ENCODE measurements around the gene ATP4B. TPM values are rescaled to one million over a fixed set of nuclear protein-coding genes. Genes with fewer than 3 reads are reported as not detected.
"Not testable (repeated sequence)": the region's sequence is repeated elsewhere in the genome, so short reads cannot be mapped to it uniquely, and the experiment has no call there.

The ATP4B gene
- total and polyA plus RNA-seq, 2 of the 8 experiments (the other 6 are each of a cell fraction or from before 2014, with no cell fraction given), result 0.05 TPM; not detected in 1

- TF ChIP-seq NRF1 (IDR thresholded peaks at IDR 0.05; ENCODE audit: low read depth, low read length), result no peak
- TF ChIP-seq BACH1 (IDR thresholded peaks at IDR 0.05; ENCODE audit: low read length), result no peak
- TF ChIP-seq SIRT6 (IDR thresholded peaks at IDR 0.05; ENCODE audit: low read length), result no peak
- TF ChIP-seq HDAC2 (IDR thresholded peaks at IDR 0.05; ENCODE audit: borderline replicate concordance in 1 of 2, low read depth in 2 of 2, low read length in 2 of 2), result no peak
- TF ChIP-seq TCF12 (IDR thresholded peaks at IDR 0.05; ENCODE audit: low read depth, low read length), result no peak
- TF ChIP-seq POLR2AphosphoS5 (IDR thresholded peaks at IDR 0.05; ENCODE audit: low read depth, low read length), result no peak
Measured at GRCh38 chr13:113625965-113626721, 31.9 kb downstream of the ATP4B start (continued).

GRCh38 chr13:113624640-113625304 is 33.2 kb downstream of the ATP4B start:
- H3K9ac ChIP-seq (replicated peaks in 1 of 4; ENCODE audit: extremely low read depth in 1 of 4, low read depth in 3 of 4, low read length in 3 of 4); H3K14ac ChIP-seq (ENCODE audit: insufficient read length); H3K18ac ChIP-seq (ENCODE audit: extremely low read depth, low read length); CTCF ChIA-PET (ENCODE audit: partially characterized antibody); H2AK5ac ChIP-seq (ENCODE audit: low read depth, low read length); H4K91ac ChIP-seq (replicated peaks; ENCODE audit: insufficient read length, low read length); H3K23me2 ChIP-seq (ENCODE audit: low read depth, low read length); H3K27me3 ChIP-seq (replicated peaks in 1 of 4; ENCODE audit: control insufficient read depth in 3 of 4, extremely low read depth in 1 of 4, insufficient read depth in 3 of 4, low read length in 3 of 4); H2BK12ac ChIP-seq (ENCODE audit: low read depth, low read length); H3K4ac ChIP-seq (replicated peaks; ENCODE audit: insufficient read length, low read depth, low read length); DNase-seq (ENCODE audit: low read depth in 1 of 2, low spot score in 2 of 2); H2BK15ac ChIP-seq (ENCODE audit: low read length); H2BK20ac ChIP-seq (ENCODE audit: low read length); H3K23ac ChIP-seq (ENCODE audit: insufficient read length); H4K8ac ChIP-seq (ENCODE audit: extremely low read depth, insufficient read depth, low read length); H4K5ac ChIP-seq (ENCODE audit: insufficient read length, low read depth, low read length); FAIRE-seq; H2BK5ac ChIP-seq (ENCODE audit: low read depth, low read length); H3K56ac ChIP-seq (replicated peaks; ENCODE audit: insufficient read length, low read depth, low read length); POLR2A ChIA-PET (ENCODE audit: partially characterized antibody); H2BK120ac ChIP-seq (replicated peaks; ENCODE audit: low read depth, low read length); H3K4me2 ChIP-seq (ENCODE audit: insufficient read depth in 1 of 2, low read depth in 2 of 2, low read length in 2 of 2); H3K27ac ChIP-seq (ENCODE audit: low read depth, low read length); H3K4me1 ChIP-seq (replicated peaks in 1 of 4; ENCODE audit: control insufficient read depth in 3 of 4, insufficient read depth in 4 of 4, low read length in 3 of 4); H2AFZ ChIP-seq (ENCODE audit: low read length); H3K4me3 ChIP-seq (ENCODE audit: extremely low read depth in 1 of 4, insufficient read depth in 2 of 4, low read depth in 3 of 4, low read length in 4 of 4): not testable (repeated sequence)
- Histone ChIP-seq H3K9me3 (ENCODE audit: insufficient read depth in 2 of 2, low read depth in 1 of 2, low read length in 1 of 2) (peaks cover 0 to 14% of the 10 kb centered on the region in 2 experiments; a peak in 1 of 4 replicates), H3K36me3 (ENCODE audit: control insufficient read depth in 2 of 4, insufficient read depth in 4 of 4, low read length in 3 of 4) (peaks cover 0 to 21% (median 11%) of the 10 kb centered on the region in 4 experiments; a peak in 5 of 8 replicates), H4K20me1 (replicated peaks in 1 of 2; ENCODE audit: control insufficient read depth in 1 of 2, insufficient read depth in 2 of 2, low read length in 2 of 2) (peaks cover 6 to 12% of the 10 kb centered on the region in 2 experiments), H3K79me1 (ENCODE audit: low read depth, low read length) (peaks cover 13% of the 10 kb centered on the region), H3K79me2 (ENCODE audit: control insufficient read depth in 1 of 2, insufficient read depth in 2 of 2, low read length in 2 of 2) (peaks cover 0 to 32% of the 10 kb centered on the region in 2 experiments; a peak in 2 of 4 replicates)
- 89% methylated on average over 14 of the region's 14 CpGs; no CpG with 5 or more reads in 1 of the 2 experiments for WGBS, 2 experiments (ENCODE audit: extremely low coverage in 1 of 2, insufficient coverage in 1 of 2, insufficient read length in 1 of 2, insufficient replicate concordance in 2 of 2, low coverage in 1 of 2, low lambda C conversion rate in 2 of 2, missing lambda C conversion rate in 1 of 2)

All from H1 (cell line).